Activated CD4-positive, alpha-beta T cell treated with anti-CD3 and anti-CD28 coated beads, Interleukin-2, Interleukin-6, amounts not matched to agents 100 ng/mL and 50 ng/mL, durations not matched to agents 16 hours and 8 hours (primary cell): ENCODE measurements around the gene ANO2.
"Not testable (repeated sequence)": the region's sequence is repeated elsewhere in the genome, so short reads cannot be mapped to it uniquely, and the experiment has no call there.

ENCODE experiments used
- DNase-seq: peaks from one replicate; pipeline ENCODE4 v3.0.0-alpha.2; 2020

ANO2 gene

GRCh38 chr12:5915511-5915910 is 29.5 kb downstream of the ANO2 start:
- DNase-seq: no peak

GRCh38 chr12:5914387-5915149 is 30.5 kb downstream of the ANO2 start:
- DNase-seq: no peak

DNA sequence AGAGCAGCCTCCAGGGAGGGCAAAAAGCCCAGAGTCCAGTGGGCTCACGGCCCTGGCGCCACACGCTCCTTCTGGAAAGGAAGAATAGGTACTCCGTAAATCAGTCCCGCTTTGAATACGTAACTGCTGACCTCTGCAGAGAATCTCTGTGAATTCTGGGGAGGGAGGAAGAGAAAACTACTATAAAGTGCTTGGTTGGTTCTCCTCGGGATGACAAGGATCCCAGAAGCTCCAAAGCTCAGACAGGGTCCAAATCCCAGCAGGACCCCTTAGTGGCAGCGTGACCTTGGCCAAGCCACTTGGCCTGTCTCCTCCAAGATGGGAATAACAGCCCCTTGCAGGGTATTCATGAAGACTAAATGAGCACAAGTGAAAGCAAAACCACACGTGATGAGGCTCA is 31.7 kb downstream of the ANO2 start:
- DNase-seq: no peak

- no peak for DNase-seq
Observed at GRCh38 chr12:5912437-5913334, 32.4 kb downstream of the ANO2 start.

DNA sequence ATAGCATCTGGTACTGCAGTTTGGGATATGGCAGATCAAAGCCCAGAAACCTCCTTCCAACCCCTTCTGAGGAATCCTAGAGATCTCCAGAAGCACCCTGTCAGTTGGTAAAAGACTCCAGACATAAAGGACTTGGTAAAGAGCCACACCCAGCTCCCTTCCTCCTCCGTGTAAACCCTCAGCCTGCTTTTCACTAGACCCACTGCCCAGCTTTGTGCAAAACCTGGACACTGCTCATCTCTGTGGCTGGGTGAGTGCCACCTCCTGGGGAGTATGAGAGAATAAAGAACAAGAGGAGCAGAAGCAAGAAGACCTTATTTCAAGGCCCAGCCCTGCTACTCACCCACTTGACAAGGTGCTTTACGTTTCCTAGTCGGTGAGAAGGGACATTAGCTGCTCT is 33.0 kb downstream of the ANO2 start:
- no peak for DNase-seq

GRCh38 chr12:5910790-5911548 is 34.1 kb downstream of the ANO2 start:
- DNase-seq: no peak

DNA sequence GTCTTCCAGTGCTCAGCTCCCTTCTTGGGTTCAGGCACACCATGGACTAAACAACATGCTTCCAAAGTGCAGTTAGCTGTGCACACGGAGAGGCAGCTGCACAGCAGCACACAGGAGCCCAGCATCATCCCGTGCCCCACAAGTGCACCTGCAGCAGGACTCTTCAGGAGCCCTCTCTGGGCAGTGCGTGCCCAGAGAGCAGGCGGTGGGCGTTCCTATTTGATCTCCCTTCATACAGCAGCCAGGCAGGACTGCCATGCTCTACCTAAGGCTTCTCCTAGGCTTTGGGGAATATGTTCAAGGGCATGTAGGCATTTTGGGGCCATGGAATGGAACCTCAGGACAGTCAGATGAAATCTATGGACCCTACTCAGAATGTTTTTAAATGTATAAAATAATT is 35.5 kb downstream of the ANO2 start:
- no peak for DNase-seq

GRCh38 chr12:5908251-5908650 is 36.8 kb downstream of the ANO2 start:
- no peak for DNase-seq

- DNase-seq: no peak
Observed at GRCh38 chr12:5907807-5908206, 37.3 kb downstream of the ANO2 start.

- DNase-seq: no peak
Observed at GRCh38 chr12:5905757-5906156, 39.3 kb downstream of the ANO2 start.

GRCh38 chr12:5904969-5905368 is 40.1 kb downstream of the ANO2 start:
- DNase-seq: no peak

DNA sequence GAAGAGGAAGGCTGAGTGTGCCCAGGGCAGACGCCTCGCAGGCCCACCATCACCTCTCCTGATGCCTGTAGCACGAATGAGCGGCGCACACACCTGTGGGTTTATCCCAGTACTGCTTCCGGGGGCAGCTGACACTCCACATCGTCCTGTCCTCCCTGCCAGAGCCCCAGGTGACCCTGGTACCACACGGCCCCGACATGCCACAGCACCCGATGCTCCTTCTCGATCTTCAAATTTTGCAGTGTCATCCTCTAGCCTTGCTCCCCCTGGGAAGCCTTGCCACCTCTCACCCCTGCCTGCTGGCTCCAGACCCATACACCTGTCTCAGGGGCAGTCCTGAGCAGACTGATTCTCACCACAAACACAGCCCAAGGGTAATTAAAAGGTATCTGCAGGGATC is 40.6 kb downstream of the ANO2 start:
- no peak for DNase-seq

GRCh38 chr12:5902736-5903135 is 42.3 kb downstream of the ANO2 start:
- no peak for DNase-seq

- DNase-seq: no peak
Observed at GRCh38 chr12:5901416-5901815, 43.6 kb downstream of the ANO2 start.

GRCh38 chr12:5900533-5901205 is 44.4 kb downstream of the ANO2 start:
- no peak for DNase-seq

- DNase-seq: no peak
Observed at GRCh38 chr12:5900076-5900475, 45.0 kb downstream of the ANO2 start.

- DNase-seq: no peak
Observed at GRCh38 chr12:5899675-5900074, 45.4 kb downstream of the ANO2 start.

DNA sequence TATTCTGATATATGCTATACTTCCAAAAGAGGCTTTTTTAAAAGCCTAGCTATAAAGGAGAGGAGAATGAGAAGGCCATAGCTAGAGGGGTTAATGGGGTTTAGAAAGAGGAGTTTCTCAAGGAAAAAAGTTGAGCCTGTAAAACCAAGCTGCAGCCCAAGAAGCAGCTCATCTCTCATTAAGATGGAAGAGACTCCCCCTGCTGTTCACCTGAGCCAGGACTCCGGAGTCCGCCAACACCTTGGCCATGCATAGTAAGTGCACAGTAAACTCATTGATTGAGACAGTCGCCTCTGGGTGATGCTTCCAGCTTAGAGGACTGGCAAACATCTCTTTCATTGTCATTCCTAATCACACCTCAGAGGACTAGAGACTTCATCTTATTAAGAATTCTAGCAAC is 46.2 kb downstream of the ANO2 start:
- no peak for DNase-seq

DNA sequence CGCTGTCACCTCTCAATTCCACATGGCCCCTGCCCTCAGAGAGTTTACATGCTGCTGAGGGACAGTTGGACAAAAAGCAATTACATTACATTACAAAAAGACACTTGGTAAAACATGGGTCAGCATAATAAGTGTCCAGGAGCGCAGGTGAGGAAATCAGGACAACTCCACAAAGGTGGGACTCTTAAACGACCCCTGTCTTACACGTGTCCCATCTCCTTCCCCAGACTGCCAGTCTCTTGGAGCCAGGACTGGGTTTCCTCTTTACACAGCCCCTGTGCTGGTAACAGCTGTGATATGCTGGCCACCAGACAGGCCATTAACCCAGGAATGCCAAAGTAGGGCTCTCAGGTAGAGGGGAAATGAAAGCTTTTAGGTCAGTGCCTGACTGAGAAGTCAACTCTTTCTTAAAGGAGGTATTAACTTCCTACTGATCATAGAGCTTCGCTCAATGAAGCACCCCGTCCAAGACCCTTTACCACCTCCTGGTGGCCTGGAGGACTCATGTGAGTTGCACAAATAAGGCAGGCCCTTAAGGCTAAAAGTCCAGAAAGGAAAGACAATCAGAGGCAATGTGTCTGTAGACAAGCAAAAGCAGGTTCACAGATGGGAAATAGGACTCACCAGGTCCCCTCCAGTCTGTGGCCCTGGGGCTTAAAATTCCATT is 55.5 kb downstream of the ANO2 start:
- peak; percentile 33 for DNase-seq

- no peak for DNase-seq
Observed at GRCh38 chr12:5888816-5889315, 56.2 kb downstream of the ANO2 start.

DNA sequence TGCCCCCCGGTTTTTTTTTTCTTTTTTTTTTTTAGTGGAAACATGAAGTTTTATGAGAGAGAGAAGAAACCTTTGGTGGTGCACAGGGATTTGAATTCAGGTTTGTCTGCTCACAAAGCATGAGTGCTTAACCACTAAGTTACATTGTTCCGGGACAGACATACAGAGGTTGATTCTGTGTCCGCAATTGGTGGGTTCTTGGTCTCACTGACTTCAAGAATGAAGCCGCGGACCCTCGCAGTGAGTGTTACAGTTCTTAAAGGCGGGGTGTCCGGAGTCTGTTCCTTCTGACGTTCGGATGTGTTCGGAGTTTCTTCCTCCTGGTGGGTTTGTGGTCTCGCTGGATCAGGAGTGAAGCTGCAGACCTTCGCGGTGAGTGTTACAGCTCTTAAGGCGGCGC is 57.2 kb downstream of the ANO2 start:
- not testable (repeated sequence) for DNase-seq

DNA sequence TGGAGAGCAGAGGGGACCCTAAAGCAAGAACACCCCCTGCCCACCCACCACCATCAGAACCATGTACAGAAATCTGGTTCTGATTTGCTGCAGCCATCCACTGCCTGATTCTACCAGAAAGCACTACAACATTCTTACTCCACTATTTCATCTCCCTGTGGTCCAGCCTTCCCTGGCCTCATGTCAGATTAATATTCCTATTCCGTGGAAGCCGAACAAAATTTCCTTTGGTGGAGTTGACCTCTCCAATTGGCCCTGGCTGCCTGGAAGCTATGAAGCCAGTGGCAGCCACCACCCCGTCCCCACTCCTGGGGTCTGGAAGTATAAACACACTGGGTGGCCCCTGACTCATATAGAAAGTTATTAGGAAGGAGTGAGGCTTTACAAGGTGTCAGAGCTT is 60.2 kb downstream of the ANO2 start:
- DNase-seq: no peak
